Adrenal gland (tissue), 12 donors: ENCODE results near the gene CLMN. TPM values are rescaled to one million over a fixed set of nuclear protein-coding genes. Genes with fewer than 3 reads are reported as not detected.

Experiments
- DNase-seq, 7 donors: peaks; one replicate each; pipeline ENCODE4 v3.0.0-alpha.2; 2019 to 2020
- H3K27ac ChIP-seq, 5 donors: fragments of 200-600 bp; sonication (generic) in 4 of 5; 1 replicate in 3 of 5; 2 replicates in 2 of 5; pipeline versions ENCODE4 v1.5.1 to v1.8.0; 2016 to 2020; ENCODE audit warnings: mild to moderate bottlenecking in 1 of 5
- H3K27me3 ChIP-seq: fragments of 200-600 bp; 2 replicates; pipeline ENCODE4 v1.8.0; 2021
- H3K36me3 ChIP-seq, 2 donors: fragments of 200-600 bp; replicated peaks in 1 of 2; 1 replicate in 1 of 2; 2 replicates in 1 of 2; pipeline versions ENCODE4 v1.5.1 to v1.8.0; 2018 to 2022
- H3K4me1 ChIP-seq, 2 donors: fragments of 200-600 bp; replicated peaks in 1 of 2; 1 replicate in 1 of 2; 2 replicates in 1 of 2; pipeline versions ENCODE4 v1.5.1 to v1.8.0; 2018 to 2021
- H3K4me3 ChIP-seq, 4 donors: fragments of 200-600 bp; sonication (generic) in 3 of 4; one replicate each; pipeline ENCODE4 v1.5.1; 2016 to 2018
- H3K9me3 ChIP-seq, 3 donors: fragments of 200-600 bp; sonication (generic) in 1 of 3; replicated peaks in 1 of 3; 1 replicate in 2 of 3; 2 replicates in 1 of 3; pipeline versions ENCODE4 v1.5.1 to v1.8.0; 2016 to 2021
- POLR2A ChIP-seq, 2 donors: fragments of 450-650 bp; IDR thresholded peaks; one replicate each; pipeline ENCODE4 v1.6.1; 2017; ENCODE audit warnings: antibody characterized with exemption in 2 of 2, mild to moderate bottlenecking in 2 of 2, moderate library complexity in 1 of 2
- WGBS, 4 donors: extraction: QIAGEN DNeasy Blood & Tissue Kit in 2 of 4; methylation state at CpG; one replicate each; pipeline versions ENCODE4 v1.1.5 to v1.1.7; 2013 to 2017; 5-methylcytosine and 5-hydroxymethylcytosine counted together
- intact Hi-C, 2 donors: fragments of 100-400 bp; cut with DNase I; formaldehyde crosslinking; loops; one replicate each; pipeline versions ENCODE4 v1.14.1 to v1.15.0; 2022 to 2023
- polyA plus RNA-seq, 3 donors: library from polyadenylated mRNA; stranded (reverse); fragments of 200-250 nt in 2 of 3; fragments of 350-450 nt in 1 of 3; fragmentation: Illumina TruSeq in 1 of 3; extraction: RNeasy Lipid Tissue Mini Kit (QIAGEN cat#74804) in 1 of 3; gene quantifications; one replicate each; pipeline ENCODE4 v1.2.3, GENCODE V29; 2013 to 2014
- total RNA-seq, 9 donors: library from RNA; depleted of rRNA in 4 of 9; stranded (reverse); fragments of >200 nt in 4 of 9; fragments of 120-200 nt in 1 of 9; fragmentation: NEBNext Ultra II Directional in 1 of 9; extraction: Animal tissue kit (Norgen Biotek cat#: 25700) in 1 of 9; gene quantifications; one replicate each; pipeline versions ENCODE4 v1.1.0 to v1.2.4, GENCODE V29; 2013 to 2023
- TF ChIP-seq, protein P1 (sequence below), 6 experiments: fragments of 450-650 bp in 4 of 6; fragments of 200-600 bp in 2 of 6; sonication (generic) in 1 of 6; IDR thresholded peaks; 1 replicate in 5 of 6; 2 replicates in 1 of 6; pipeline versions ENCODE4 v1.5.1 to v1.8.0; 2016 to 2021; ENCODE audit warnings: antibody characterized with exemption in 6 of 6, mild to moderate bottlenecking in 2 of 6, moderate library complexity in 1 of 6
- donor health status: healthy with polysubstance abuse.
- donor health status: Bipolar disorder and iron deficiency.
- donor health status: DM: yes; HTN: yes; CAD: no.
- donor health status: DM: no; HTN: no; CAD: no.
- donor health status: DM: no; HTN: no; CAD: no.
- donor health status: DM: yes; HTN: yes; CAD: no.

CLMN gene
- total and polyA plus RNA-seq, 12 donors = 2.7 to 9.5 (median 4.9) TPM

DNA sequence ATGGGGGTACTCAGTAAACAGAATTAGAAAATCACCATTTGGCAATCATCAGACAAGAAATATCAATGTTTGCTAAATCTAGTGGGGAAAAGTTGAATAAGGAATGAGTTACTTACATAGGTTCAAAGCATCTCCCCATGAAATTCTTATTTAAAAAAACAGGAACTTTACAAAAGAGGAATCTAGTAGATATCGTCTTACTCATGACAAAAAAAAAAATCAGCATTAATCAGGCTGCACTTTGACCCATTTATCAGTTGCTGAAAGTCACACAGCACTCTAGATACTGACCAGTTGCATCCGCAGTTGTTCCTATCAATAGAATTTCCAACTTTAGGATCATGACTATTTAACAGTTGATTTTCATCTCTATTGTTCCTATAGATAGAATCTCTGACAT lies 156.6 kb downstream of the CLMN start:
- Histone ChIP-seq H3K4me3 (no peak overlapping the region), H3K4me1 (peaks cover 3 to 15% of the 10 kb centered on the region in 2 donors), H3K27me3 (no peaks in the 10 kb centered on the region), H3K27ac (peak overlapping the region in 1 of 5 donors; percentile 12), H3K36me3 (no peaks in the 10 kb centered on the region), H3K9me3 (no peaks in the 10 kb centered on the region)
- 19 to 34% (median 26%) methylated on average over 2 of the region's 2 CpGs for WGBS, 4 donors
- intact Hi-C loops = no loop called here
- TF ChIP-seq, protein P1, sequence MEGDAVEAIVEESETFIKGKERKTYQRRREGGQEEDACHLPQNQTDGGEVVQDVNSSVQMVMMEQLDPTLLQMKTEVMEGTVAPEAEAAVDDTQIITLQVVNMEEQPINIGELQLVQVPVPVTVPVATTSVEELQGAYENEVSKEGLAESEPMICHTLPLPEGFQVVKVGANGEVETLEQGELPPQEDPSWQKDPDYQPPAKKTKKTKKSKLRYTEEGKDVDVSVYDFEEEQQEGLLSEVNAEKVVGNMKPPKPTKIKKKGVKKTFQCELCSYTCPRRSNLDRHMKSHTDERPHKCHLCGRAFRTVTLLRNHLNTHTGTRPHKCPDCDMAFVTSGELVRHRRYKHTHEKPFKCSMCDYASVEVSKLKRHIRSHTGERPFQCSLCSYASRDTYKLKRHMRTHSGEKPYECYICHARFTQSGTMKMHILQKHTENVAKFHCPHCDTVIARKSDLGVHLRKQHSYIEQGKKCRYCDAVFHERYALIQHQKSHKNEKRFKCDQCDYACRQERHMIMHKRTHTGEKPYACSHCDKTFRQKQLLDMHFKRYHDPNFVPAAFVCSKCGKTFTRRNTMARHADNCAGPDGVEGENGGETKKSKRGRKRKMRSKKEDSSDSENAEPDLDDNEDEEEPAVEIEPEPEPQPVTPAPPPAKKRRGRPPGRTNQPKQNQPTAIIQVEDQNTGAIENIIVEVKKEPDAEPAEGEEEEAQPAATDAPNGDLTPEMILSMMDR (IDR thresholded peaks at IDR 0.05) = no peak
- no peak for TF ChIP-seq POLR2A (IDR thresholded peaks at IDR 0.05)
- DNase-seq = no peak

DNA sequence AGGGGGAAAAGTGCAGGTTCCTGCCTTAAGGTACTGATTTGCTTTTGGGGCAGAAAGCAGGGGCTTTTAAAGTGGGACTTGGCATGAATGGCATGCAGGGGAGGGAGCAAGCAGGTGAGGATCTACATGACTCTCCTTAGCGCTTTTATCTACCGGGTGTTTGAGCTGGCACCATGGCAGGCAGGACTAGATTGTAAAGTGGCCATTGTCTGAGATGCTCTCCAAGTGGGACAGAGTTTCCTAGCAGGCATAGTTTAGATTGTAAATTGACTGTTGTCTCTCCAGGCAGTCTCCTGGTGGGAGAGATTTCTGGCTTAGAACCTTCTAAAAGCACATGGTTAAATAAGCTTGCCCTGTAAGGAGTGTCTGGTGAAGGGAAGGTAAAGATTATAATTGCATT lies 157.1 kb downstream of the CLMN start:
- no peak for DNase-seq
- intact Hi-C loops = no loop called here
- no peaks in the 10 kb centered on the region for H3K27me3 ChIP-seq
- peaks cover 6 to 17% of the 10 kb centered on the region in 2 donors for H3K4me1 ChIP-seq
- H3K27ac ChIP-seq = no peak overlapping the region
- H3K9me3 ChIP-seq = no peaks in the 10 kb centered on the region
- 70 to 94% (median 87%) methylated on average over 2 of the region's 2 CpGs for WGBS, 4 donors
- TF ChIP-seq, protein P1 (IDR thresholded peaks at IDR 0.05) = no peak
- no peak for TF ChIP-seq POLR2A (IDR thresholded peaks at IDR 0.05)
- no peaks in the 10 kb centered on the region for H3K36me3 ChIP-seq
- H3K4me3 ChIP-seq = no peak overlapping the region

DNA sequence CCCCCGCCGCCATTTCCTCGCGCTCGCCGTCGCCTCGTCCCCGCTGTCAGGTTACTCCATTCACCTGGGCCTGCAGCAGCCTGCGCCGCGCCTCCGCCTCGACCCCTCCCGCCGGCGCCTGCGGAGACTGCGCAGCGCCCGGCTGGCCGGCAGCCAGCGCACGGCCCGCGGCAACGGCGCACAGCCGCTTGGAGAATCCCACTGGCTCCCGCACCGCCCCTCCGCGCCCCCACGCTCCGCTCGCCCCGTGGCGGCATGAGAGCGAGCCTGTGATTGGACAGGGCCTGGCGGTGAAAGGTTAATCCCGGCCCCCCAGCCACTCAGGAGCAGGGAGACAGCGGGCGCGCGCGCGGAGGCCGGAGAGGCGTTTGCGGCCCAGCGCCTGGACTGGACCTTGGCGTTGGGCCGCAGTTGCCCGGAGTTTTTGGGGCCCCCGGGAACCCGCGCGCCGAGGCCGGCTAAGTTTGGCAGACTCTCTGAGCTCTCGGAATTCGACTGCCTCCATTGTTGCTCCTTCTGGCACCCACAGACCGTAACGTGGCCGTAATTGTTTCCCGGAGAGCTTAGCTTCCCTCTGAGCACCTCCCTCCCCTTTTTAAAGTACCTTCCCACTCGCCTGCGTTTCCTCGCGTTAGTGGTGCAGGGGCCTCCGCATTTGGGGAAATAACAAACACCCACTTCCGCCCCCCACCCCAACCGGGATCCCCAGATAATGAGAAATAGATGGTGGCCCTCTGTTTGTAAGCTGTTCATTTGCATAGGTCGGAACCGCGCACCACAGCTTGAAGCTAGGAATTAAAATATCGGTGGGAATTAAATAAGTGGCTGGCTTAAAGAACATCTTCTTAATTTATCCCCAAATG lies 162.2 kb downstream of the CLMN start, which contains the start of gene DICER1:
Gene DICER1 (minus strand): TSS at position 203 of the 863 bp plus-strand sequence. CDS start 24,071 bp downstream, outside the sequence.
- no peaks in the 10 kb centered on the region for H3K36me3 ChIP-seq
- H3K27me3 ChIP-seq = no peaks in the 10 kb centered on the region
- peak; percentile 97 to 99 (median 98) for DNase-seq
- H3K4me1 ChIP-seq = peaks cover 11 to 39% of the 10 kb centered on the region in 2 donors
- no peaks in the 10 kb centered on the region for H3K9me3 ChIP-seq
- 0 to 1% (median 0%) methylated on average over 27 to 77 of the region's 77 CpGs for WGBS, 4 donors
- TF ChIP-seq, protein P1 (IDR thresholded peaks at IDR 0.05) = no peak
- TF ChIP-seq POLR2A (IDR thresholded peaks at IDR 0.05) = peak; percentile 35 to 60
- intact Hi-C loops = no loop called here
- peak within 1 kb of the TSS; percentile 81 to 98 (median 86) for H3K27ac ChIP-seq
- peak within 1 kb of the TSS; percentile 32 to 95 (median 60) for H3K4me3 ChIP-seq

DNA sequence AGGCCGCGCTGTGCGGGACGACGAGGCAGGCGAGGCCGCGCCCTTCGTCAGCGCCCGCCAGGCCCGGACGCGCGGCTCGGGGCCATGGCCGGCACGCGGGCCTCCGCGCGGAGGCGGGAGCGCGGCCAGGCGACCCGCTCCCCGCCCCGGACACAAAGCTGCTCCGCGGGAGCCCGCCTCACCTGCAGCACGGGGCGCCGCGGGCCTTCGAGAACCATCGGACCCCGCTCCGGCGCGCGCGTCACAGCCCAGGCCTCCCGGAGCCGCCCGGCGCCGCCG lies 162.7 kb downstream of the CLMN start:
- H3K27ac ChIP-seq = peak overlapping the region; percentile 81 to 98 (median 86)
- no peaks in the 10 kb centered on the region for H3K27me3 ChIP-seq
- no peaks in the 10 kb centered on the region for H3K9me3 ChIP-seq
- no peak for TF ChIP-seq POLR2A (IDR thresholded peaks at IDR 0.05)
- TF ChIP-seq, protein P1 (IDR thresholded peaks at IDR 0.05) = no peak
- H3K4me3 ChIP-seq = peak overlapping the region in 3 of 4 donors; percentile 4 to 95 (median 79)
- no peak for DNase-seq
- H3K36me3 ChIP-seq = no peaks in the 10 kb centered on the region
- 0% methylated on average over 27 to 50 of the region's 50 CpGs; no CpG with 5 or more reads in 2 of the 4 donors for WGBS, 4 donors
- H3K4me1 ChIP-seq = peaks cover 11 to 38% of the 10 kb centered on the region in 2 donors
- intact Hi-C loops = no loop called here
